Measurements from ENCODE around the gene MOB3B.

The MOB3B gene

DNA sequence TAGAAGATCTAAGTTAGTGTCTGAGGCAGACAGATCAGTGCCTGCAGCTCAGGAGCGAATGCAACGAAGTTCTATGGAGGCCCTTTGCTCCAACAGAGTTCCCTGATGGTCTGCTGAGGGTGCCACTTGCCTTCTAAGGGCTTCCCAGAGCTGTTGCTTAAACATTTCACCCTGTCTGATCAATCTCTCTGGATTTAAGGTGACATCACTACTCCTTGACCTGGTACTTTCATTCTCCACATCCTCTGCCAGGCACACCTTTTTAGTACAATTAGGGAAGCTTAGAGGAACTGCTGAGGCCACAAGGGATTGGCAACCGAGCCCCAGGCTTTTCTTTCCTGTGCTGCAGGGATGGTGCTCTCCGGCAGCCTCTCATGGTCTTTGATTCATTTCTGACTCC is 99.7 kb downstream of the MOB3B start:
- TF ChIP-seq, protein P1, sequence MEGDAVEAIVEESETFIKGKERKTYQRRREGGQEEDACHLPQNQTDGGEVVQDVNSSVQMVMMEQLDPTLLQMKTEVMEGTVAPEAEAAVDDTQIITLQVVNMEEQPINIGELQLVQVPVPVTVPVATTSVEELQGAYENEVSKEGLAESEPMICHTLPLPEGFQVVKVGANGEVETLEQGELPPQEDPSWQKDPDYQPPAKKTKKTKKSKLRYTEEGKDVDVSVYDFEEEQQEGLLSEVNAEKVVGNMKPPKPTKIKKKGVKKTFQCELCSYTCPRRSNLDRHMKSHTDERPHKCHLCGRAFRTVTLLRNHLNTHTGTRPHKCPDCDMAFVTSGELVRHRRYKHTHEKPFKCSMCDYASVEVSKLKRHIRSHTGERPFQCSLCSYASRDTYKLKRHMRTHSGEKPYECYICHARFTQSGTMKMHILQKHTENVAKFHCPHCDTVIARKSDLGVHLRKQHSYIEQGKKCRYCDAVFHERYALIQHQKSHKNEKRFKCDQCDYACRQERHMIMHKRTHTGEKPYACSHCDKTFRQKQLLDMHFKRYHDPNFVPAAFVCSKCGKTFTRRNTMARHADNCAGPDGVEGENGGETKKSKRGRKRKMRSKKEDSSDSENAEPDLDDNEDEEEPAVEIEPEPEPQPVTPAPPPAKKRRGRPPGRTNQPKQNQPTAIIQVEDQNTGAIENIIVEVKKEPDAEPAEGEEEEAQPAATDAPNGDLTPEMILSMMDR (IDR thresholded peaks at IDR 0.05; ENCODE audit: extremely low read depth, missing control alignments), result no peak
- DNase-seq (ENCODE audit: low spot score), result no peak

DNA sequence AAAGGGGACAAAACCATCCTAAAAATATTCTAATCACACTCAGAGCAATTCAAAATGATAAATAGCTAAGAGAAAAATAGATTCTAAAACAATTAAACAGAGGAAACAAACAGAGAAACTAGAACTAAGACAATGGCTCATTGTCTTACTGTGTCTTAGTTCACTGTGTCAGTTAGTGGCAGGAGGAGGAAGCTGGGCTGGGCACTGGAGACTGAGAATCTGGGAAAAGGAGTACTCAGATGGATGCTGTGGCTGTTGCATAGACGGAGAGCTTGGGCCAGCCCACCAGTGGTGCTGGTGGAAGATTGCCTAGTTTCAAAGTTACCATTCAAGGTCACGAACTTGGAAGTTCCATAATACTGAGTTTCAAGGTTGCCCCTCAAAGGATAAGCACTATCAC is 100.2 kb downstream of the MOB3B start:
- TF ChIP-seq, protein P1 (IDR thresholded peaks at IDR 0.05; ENCODE audit: extremely low read depth, missing control alignments), result no peak
- DNase-seq (ENCODE audit: low spot score), result no peak

DNA sequence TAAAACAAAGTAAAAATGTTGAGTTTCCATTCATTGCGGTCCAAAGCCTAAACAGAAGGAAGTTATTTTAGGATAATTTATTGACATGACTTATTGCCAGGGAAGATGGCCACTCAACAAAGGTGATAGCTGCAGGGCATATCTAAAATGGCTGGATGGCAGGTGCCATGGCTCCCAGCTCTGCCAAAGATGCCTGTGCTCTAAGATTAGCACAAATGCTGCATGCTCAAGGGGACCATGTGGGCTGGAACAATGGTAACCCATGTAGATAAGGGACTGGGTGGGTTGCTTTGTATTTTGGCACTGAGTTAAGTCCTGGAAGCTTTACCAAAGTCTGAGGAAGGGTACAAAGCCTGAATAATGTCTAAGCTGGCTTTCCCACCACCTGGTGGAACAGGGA is 101.1 kb downstream of the MOB3B start:
- no peak for DNase-seq (ENCODE audit: low spot score)
- TF ChIP-seq, protein P1 (IDR thresholded peaks at IDR 0.05; ENCODE audit: extremely low read depth, missing control alignments), result no peak

DNA sequence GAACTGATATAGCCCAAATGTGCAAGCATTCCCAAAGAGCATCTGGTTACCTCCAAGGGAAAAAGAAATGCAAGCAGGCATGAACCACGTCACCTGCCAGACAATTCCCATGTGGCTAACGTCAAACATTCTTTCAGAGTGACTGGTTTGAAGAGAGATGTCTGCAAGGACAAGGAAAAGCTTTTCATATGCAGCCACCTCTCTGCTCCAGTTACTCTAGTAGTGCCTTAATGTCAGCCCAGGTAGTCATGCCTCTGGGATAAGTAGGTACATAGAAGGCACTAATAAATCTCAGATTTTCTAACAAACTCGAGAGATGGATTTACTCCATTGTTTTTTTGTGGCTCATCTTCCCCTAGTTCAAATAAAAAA is 102.4 kb downstream of the MOB3B start:
- TF ChIP-seq, protein P1 (IDR thresholded peaks at IDR 0.05; ENCODE audit: extremely low read depth, missing control alignments), result no peak
- no peak for DNase-seq (ENCODE audit: low spot score)

DNA sequence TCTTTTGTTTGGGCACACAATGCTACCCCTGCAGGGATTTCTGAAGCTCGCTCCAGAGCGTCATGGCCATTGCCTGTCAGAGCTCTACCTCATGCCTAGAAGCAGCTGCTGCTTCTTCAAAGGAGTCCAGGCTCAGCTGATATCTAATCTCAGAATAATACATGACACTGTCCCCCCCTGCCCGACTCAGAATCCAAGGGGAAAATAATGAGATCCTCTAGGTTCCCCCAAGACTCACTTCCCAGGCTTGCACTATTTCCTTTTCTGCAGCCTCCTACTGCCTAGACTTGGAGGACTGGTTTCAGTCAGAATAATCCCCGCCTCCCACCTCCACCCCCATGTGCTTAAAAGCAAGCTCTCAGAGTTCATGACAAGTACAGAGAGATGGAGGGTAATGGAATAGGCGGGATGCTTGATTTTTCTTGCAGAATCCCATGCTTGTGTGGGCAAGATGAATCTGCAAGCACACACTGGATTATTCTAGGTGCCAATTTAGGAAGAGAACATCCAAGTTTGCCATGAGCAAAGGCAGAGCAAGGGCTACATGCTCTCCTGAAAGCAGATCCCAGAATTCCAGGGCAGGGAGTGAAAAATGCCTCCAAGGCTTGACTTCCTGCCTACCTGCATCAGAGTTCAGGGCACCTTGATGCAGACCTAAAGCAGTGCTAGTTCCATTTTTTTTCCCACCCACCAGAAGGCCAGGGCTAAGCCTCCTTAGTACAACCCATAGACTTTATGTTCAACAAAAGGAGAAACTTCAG is 102.9 kb downstream of the MOB3B start:
- TF ChIP-seq, protein P1 (IDR thresholded peaks at IDR 0.05; ENCODE audit: extremely low read depth, missing control alignments), result no peak
- DNase-seq (ENCODE audit: low spot score), result no peak

DNA sequence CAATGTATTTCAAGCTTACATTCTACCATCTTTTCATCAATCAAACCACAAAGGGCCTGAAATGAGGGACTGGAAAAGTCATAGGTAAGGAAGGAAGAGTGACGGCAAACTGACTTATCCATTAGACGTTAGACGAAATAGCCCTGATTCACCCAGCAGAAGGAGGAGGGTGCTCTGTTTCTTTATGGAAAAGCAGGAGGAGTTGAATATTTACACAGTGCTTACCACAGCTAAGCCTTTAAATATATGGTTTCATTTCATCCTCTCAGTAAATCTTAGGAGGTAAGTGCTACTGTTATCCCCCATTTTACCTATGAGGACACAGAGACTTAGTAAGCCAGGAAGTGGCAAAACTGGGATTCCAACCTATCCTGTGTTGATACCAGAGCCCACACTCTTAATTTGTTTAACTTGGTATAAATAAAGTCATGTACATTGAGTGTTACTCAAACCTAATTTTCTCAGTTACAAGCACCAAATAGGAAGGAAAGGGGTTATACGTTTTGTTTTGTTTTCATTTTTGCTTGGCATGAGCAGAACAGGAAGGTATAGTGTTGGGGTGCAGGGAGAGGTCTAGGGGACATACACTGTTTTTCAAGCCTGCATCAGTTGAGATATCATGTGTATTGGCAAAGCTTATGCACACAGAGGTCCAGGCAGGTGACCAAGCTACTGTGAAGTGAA is 103.6 kb downstream of the MOB3B start:
- TF ChIP-seq, protein P1 (IDR thresholded peaks at IDR 0.05; ENCODE audit: extremely low read depth, missing control alignments), result no peak
- DNase-seq (ENCODE audit: low spot score), result no peak

DNA sequence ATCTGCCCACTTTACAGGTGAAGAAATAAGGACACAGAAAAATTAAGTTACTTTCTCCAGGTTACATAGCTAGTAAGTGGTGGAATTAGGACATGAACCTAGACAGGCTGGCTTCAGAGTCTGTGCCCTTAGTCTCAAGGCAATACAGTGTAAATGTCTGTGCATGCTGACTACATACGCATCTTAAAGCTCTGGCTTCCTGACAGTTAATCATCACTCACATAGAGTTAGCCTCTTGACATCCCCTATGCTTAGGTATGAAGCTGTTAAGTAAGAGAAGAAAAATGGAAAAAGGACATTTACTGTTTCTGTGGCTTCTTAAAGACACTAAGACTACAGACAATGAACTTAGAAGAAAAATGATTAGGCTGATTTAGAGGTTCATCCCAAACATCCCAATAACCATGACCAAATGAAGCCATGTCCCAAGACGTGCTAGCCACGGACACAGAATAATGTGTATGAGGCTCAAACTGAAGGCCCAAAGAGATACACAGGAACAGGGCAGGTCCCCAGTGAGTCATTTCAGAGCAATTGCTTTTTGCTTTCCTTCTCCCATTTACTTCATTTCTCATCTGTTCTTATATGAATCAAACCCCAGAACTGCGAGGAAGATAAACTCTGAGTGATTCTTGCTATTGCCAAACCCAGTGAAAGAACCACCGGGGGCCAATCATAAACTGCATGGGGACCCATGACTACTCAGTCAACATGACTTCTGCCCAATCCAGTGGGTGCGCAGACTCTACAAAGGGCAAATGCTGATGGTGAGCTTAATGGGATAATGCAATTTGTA is 105.5 kb downstream of the MOB3B start:
- no peak for DNase-seq (ENCODE audit: low spot score)
- TF ChIP-seq, protein P1 (IDR thresholded peaks at IDR 0.05; ENCODE audit: extremely low read depth, missing control alignments), result no peak

All from GM20000 (cell line).